VCaP (cell line): ENCODE results near the gene ZNF70.

Source experiments
- H3K27ac ChIP-seq: fragments of 450-650 bp; 2 replicates; pipeline ENCODE4 v1.5.1; 2017
- TF ChIP-seq, protein P1 (sequence below): fragments of 450-650 bp; conservative IDR thresholded peaks from 2 replicates; pipeline ENCODE4 v1.5.1; 2017; ENCODE audit warnings: mild to moderate bottlenecking, moderate library complexity

Gene ZNF70

DNA sequence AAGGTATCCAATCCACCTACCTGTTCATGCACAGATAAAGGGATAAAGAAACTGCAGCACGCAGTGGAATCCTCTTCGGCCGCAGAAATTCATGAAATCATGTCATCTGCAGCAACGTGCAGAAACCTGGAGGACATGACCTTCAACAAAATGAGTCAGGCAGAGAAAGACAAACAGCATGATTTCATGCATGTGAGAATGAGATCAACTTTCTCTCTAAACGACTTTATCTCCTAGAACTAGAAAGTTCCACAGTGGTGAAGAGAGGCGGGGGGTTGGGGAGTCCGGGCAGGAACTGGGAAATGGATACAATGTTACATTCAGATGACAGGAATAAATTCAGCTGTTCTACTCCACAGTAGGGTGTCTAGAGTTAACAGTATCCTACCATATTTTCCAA, 50.2 kb downstream of the ZNF70 start:
- no peak overlapping the region for H3K27ac ChIP-seq
- TF ChIP-seq, protein P1, sequence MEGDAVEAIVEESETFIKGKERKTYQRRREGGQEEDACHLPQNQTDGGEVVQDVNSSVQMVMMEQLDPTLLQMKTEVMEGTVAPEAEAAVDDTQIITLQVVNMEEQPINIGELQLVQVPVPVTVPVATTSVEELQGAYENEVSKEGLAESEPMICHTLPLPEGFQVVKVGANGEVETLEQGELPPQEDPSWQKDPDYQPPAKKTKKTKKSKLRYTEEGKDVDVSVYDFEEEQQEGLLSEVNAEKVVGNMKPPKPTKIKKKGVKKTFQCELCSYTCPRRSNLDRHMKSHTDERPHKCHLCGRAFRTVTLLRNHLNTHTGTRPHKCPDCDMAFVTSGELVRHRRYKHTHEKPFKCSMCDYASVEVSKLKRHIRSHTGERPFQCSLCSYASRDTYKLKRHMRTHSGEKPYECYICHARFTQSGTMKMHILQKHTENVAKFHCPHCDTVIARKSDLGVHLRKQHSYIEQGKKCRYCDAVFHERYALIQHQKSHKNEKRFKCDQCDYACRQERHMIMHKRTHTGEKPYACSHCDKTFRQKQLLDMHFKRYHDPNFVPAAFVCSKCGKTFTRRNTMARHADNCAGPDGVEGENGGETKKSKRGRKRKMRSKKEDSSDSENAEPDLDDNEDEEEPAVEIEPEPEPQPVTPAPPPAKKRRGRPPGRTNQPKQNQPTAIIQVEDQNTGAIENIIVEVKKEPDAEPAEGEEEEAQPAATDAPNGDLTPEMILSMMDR, result no peak

DNA sequence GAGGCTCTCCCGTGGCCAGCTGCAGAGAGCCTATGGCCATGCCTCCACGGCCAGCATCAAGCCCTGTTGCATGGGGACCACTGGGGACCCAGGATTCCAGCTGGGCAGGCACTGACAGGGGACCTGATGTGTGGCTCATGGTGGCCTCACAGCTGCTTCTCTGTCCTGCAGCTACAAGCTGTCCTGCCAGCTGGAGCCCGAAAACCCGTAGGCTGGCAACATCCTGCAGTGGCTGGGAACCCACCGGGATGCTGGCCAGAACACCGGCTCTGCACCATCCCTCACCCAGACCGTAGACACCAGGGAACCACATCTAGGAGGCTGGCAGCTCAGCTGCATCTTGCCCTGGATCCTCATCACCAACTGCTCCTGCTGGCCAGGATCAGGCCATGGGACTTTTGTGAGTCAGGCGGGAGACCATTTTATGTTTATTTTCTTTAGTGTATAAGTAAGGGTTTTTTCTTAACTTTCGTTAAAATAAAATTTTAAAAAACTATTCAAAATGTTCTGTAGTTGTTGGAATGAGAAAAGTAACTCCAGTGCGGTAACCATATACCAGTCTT, 52.2 kb downstream of the ZNF70 start:
- TF ChIP-seq, protein P1, result no peak
- H3K27ac ChIP-seq, result no peak overlapping the region

DNA sequence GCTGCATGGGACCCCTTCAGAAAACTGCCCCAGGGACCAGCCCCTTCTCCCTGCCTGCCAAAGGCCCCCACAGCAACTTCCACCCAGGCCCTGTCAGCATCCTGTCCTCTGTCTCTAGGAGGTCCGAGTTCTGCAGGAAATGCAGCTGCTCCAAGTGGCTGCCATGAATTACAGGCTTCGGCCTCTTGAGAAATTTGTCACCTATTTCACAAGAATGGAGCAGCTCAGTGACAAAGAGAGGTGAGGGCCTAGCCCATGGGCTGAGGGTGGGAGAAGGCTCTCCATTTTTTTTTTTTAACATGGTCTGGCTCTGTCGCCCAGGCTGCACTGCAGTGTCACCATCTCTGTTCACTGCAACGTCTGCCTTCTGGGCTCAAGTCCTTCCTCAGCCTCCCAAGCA, 52.8 kb downstream of the ZNF70 start:
- no peak overlapping the region for H3K27ac ChIP-seq
- TF ChIP-seq, protein P1, result no peak

DNA sequence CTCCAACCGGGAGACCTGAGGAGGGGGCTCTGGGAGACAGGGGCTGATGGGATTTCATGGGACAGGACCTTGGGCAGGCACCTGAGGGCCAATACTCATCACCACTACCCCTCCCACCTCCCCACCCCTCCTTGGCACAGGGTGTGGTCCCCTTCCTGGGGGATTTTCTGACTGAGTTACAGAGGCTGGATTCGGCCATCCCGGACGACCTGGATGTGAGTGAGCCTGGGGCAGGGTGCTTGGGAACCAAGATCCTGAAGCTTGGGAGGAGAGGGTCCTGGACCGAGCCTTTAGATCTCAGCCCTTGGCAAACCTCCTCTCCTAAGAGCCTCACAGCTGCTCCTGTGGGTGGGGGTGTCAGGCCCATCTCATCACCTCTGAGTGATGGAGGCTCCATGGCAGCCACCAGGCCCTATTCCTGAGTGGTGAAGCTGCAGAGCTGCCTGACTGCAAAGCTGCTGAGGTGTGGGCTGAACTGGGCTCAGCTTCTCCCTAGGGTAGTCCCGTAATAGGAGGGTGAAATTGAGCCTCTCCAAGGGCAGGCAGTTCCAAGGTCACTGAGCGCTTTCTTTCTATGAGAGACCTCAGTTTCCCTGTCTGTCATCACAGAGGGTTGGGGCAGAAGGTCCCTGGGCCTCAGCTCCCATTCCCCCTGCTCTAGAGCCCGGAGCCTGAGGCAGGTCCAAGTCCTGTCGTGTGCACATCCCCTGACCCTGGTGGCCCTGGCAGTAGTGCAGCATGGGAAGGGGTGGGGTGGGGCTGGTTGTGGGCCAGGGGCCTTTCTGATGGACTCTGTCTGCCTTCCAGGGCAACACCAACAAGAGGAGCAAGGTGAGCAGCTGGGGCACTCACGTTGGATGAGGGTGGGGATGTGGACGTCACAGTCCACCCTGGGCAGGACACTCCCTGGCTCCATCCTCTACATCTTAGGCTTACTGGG, 53.6 kb downstream of the ZNF70 start:
- H3K27ac ChIP-seq, result no peak overlapping the region
- TF ChIP-seq, protein P1, result no peak

DNA sequence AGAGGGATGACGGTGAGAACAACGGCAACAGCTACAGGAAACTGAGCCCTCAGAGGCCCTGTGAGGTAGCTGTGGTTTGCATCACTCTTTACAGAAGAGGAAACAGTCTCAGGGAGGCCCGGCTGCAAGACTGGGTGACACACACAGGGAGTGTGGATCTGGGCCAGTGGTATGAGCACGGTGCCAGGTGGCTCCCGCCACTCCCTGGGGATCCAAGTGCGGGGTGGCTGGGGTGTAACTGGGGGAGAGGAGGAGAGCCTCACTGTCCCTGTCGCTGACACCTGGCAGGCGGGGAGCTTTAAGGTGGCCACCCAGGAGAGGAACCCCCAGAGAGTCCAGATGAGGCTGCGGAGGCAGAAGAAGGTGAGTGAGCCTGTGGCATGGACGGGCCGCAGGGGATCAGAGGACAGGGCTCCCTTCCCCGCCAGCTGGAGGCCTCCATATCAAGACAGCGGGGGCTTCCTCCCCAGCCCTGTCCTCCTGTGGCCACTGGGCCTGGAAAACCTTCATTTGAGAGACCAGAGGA, 54.5 kb downstream of the ZNF70 start:
- no peak overlapping the region for H3K27ac ChIP-seq
- TF ChIP-seq, protein P1, result no peak

DNA sequence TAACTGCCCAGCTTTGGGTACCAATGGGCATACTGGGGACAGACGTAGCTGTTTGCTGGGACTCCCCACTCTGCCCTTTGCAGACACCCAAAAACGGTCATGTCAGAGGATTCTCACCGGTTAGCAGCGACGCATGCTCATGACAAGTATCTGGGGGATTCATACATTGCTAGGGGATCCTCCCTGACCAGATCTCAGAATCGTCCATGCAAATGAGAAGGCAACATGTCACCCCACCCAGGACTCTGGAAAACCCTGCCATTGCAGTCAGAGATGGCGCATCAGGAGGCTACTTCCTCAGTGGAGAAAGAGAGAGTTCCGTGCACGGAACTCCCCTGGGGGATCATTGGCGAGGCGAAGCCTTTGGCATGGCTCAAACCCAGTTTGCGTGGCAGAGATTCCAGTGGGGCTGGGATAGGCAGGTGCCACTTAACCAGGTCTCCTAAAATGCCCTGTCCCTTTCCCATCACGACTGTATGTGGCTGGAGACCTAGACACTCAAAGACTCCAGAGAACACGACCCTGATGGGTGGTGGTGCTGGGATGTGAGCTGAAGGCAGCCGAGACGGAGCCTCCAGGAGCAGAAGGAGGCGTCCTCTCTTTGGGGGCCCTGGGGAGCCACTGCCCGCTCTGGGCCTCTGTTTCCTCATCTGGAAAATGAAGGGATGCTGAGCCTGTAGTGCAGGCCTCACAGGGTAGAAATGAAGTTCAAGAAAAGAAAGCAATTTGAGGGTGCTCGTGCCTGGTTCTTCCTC, 55.2 kb downstream of the ZNF70 start:
- TF ChIP-seq, protein P1, result no peak
- H3K27ac ChIP-seq, result no peak overlapping the region

DNA sequence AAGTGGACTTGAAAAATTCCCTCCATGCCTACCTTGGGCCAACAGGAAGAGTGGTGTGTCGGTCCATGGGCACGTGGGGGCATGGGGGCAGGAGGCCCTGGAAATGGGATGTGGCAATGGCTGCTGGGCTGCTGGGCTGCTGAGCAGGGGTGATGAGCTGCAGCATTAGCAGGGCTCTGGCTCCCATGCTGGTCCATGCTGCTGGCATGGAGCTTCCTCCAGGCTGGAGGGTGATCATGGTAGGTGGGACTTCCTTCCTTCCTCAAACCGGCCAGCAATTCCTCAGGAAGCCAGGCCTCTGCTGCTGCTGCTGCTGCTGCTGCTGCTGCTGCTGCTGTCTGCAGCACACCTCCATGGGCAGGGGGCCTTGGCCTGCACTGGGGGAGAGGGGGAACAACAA, 55.8 kb downstream of the ZNF70 start:
- TF ChIP-seq, protein P1, result no peak
- no peak overlapping the region for H3K27ac ChIP-seq
